SK-N-MC (cell line): ENCODE measurements around the gene BCAT1.
"Not testable (repeated sequence)": the region's sequence is repeated elsewhere in the genome, so short reads cannot be mapped to it uniquely, and the experiment has no call there.

Source experiments
- DNase-seq: peaks from one replicate; pipeline ENCODE4 v3.0.0-alpha.2; 2011; ENCODE audit warnings: low read depth, low spot score
- H3K27ac ChIP-seq: fragments of 200-600 bp; sonication (generic); 2 replicates; pipeline ENCODE4 v1.5.1; 2016; ENCODE audit warnings: mixed run types
- H3K36me3 ChIP-seq: fragments of 200-600 bp; sonication (generic); 2 replicates; pipeline ENCODE4 v1.6.1; 2017; ENCODE audit warnings: antibody characterized with exemption, low read length, mixed read lengths; ENCODE audit not compliant: insufficient read depth
- H3K4me3 ChIP-seq: fragments of 200-600 bp; sonication (generic); 2 replicates; pipeline ENCODE4 v1.5.1; 2016
- H3K9ac ChIP-seq: fragments of 200-600 bp; sonication (generic); 2 replicates; pipeline ENCODE4 v1.8.0; 2017; ENCODE audit warnings: mixed run types, mixed read lengths; ENCODE audit not compliant: insufficient read length
- H3K9me3 ChIP-seq: fragments of 200-600 bp; sonication (generic); 2 replicates; pipeline ENCODE4 v1.6.1; 2017; ENCODE audit warnings: low read depth, mild to moderate bottlenecking, antibody characterized with exemption, low read length, moderate library complexity, mixed read lengths
- EZH2 ChIP-seq: fragments of 200-600 bp; sonication (generic); IDR thresholded peaks from one replicate; pipeline ENCODE4 v1.6.1; 2017; ENCODE audit warnings: antibody characterized with exemption
- FOXP2 ChIP-seq: optimal IDR thresholded peaks from 2 replicates; pipeline ENCODE3; 2011; ENCODE audit warnings: mild to moderate bottlenecking, moderate library complexity; ENCODE audit not compliant: insufficient read depth; ENCODE audit errors: extremely low read length, control extremely low read depth
- POLR2AphosphoS5 ChIP-seq: IDR thresholded peaks from 2 replicates; pipeline ENCODE4 v1.6.1; 2012; ENCODE audit warnings: mild to moderate bottlenecking, low read depth, low read length, borderline replicate concordance

BCAT1 gene

DNA sequence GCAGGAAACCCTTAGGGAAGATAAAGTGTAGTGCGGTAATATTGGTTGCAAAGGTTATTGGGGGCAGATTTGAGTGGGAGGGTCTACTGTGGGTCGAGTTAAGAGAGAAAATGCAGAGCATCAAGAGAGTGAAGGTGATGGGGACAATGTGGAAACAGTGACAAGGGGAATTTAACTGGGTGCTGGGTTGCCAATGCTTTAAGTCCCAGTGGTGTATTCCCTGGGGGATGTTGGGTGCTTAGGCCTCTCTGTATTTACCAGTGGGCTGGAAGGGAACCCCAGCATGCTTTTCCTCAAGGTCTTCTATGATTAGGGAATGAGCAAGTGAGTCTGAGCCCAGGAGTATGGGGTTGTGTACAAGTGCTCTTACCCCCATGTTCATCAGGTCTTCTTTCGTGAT is 10.6 kb downstream of the BCAT1 start:
- Histone ChIP-seq H3K27ac (no peak overlapping the region), H3K36me3 (peaks cover 53% of the 10 kb centered on the region), H3K4me3 (no peak overlapping the region), H3K9me3 (no peaks in the 10 kb centered on the region), H3K9ac (no peak overlapping the region)
- DNase-seq: no peak
- TF ChIP-seq EZH2: no peak

- Histone ChIP-seq H3K36me3 (peaks cover 49% of the 10 kb centered on the region), H3K4me3 (no peak overlapping the region), H3K9me3 (no peaks in the 10 kb centered on the region), H3K9ac (no peak overlapping the region), H3K27ac (no peak overlapping the region)
- DNase-seq: no peak
- no peak for TF ChIP-seq EZH2
- TF ChIP-seq POLR2AphosphoS5: no peak
- no peak for TF ChIP-seq FOXP2
These were observed 11.2 kb downstream of the BCAT1 start for GRCh38 chr12:24937553-24938244.

DNA sequence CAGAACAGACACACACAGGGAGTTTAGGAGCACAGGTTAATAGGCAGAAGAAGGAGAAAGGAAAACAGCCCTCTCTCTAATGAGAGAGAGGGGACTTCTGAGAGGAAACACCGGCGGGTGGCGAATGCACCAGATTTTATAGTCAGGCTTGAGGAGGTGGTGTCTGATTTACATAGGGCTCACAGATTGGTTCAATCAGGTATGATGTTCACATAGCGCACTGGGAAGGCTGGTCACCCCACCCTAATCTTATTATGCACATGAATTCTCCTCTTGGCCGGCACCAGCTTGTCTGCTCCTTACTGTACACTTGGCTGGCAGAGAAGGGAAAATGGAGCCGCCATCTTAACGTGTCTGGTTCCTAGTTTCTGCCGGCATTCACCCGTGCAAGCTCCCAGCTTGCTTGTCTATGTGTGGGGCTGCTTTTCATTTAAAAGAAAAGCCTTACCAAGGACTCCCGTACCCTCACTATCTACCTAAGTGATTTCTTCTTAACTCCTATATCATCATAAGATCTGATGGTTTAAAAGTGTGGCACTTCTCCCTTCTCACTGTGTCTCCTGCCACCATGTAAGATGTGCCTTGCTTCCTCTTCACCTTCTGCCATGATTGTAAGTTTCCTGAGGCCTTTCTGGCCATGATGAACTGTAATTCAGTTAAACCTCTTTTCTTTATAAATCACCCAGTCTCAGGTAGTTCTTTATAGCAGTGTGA is 15.1 kb downstream of the BCAT1 start:
- H3K4me3 ChIP-seq: no peak overlapping the region
- H3K27ac ChIP-seq: no peak overlapping the region
- no peak for TF ChIP-seq POLR2AphosphoS5
- TF ChIP-seq EZH2: no peak
- no peak for TF ChIP-seq FOXP2
- DNase-seq: no peak
- H3K9me3 ChIP-seq: no peaks in the 10 kb centered on the region
- H3K36me3 ChIP-seq: peaks cover 25% of the 10 kb centered on the region; the same call in 1 of the 2 replicates
- H3K9ac ChIP-seq: no peak overlapping the region

DNA sequence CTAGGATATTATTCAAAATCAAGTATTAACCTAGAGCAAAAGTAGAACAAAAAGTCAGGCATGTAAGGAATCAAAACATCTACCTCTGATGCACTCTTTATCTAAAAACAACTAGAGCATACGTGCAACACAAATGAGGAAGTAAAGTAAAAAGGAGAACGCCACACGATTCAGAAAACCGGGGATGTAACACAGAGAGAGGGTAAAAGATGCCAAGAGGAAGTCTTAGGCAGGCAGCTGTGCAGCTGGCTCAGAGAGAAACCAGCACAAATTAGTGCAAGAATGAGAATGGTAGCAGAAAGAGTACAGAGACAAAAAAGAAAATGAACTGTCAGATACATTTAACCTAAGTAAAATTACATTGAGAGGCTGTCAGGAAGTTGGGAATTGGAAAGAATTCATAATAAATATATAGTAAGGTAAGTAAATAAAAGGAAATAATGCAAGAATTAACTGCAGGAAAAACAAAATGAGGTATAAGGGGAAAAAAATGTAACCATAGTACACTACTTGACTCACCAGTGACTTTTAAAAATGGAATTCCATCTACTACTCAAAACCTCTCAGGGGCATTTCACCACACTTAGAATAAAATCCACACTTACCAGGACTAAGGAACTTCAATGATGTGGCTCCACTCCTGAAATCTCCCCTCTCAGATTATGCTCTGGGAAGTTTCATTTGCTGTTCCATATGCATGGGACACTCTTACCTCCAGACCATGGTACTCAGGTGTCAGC is 17.1 kb downstream of the BCAT1 start:
- Histone ChIP-seq H3K36me3 (peaks cover 18% of the 10 kb centered on the region; the same call in 1 of the 2 replicates), H3K9me3 (no peaks in the 10 kb centered on the region), H3K27ac (no peak overlapping the region), H3K9ac (no peak overlapping the region), H3K4me3 (no peak overlapping the region)
- no peak for DNase-seq
- TF ChIP-seq EZH2 (no peak), POLR2AphosphoS5 (no peak), FOXP2 (no peak)

- Histone ChIP-seq H3K9ac (no peak overlapping the region), H3K27ac (no peak overlapping the region), H3K4me3 (no peak overlapping the region), H3K9me3 (no peaks in the 10 kb centered on the region), H3K36me3 (peaks cover 14% of the 10 kb centered on the region; the same call in 1 of the 2 replicates)
- no peak for DNase-seq
- TF ChIP-seq POLR2AphosphoS5: no peak
- TF ChIP-seq FOXP2: no peak
- TF ChIP-seq EZH2: no peak
These were observed 18.9 kb downstream of the BCAT1 start for GRCh38 chr12:24929953-24930352.

DNA sequence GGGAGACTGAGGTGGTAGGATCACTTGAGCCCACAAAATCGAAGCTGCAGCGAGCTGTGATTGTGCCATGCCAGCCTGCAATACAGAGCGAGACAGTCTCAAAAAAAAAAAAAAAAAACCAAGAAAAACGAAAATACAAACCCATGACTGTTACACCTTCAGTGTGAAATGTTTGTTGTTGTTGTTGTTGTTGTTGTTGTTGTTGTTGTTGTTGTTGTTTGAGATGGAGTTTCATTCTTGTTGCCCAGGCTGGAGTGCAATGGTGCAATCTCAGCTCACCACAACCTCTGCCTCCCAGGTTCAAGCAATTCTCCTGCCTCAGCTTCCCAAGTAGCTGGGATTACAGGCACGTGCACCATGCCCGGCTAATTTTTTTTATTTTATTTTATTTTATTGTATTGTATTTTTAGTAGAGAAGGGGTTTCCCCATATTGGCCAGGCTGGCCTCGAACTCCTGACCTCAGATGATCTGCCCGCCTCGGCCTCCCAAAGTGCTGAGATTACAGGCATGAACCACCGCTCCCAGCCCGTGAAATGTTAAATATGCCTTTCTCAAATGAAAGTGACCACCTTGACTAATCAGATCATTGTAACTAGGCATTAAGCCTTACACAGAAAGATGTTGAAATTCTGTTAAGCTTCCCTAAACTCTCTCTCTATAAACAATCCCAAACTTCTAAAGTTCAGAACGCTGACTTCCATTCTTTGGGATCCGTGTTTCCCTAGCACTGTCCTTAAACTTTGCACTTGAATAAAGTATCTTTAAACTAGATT is 20.2 kb downstream of the BCAT1 start:
- not testable (repeated sequence) for H3K36me3 ChIP-seq

DNA sequence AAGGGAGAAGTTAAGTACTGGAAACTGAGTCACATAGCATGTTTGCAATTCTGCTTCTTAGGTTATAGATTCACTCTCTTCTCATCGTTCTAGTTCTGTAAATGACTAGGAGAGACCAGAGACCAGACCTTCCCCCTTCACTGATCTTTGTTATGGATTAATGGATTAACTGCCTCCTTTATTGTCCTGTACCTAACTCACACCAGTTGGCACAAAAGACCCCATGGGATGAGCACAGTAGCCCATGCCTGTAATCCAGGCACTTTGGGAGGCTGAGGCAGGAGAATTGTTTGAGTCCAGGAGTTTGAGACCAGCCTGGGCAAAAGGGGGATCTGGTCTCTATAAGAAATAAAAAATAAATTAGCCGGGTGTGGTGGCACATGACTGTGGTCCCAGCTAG is 20.8 kb downstream of the BCAT1 start:
- DNase-seq: no peak
- H3K36me3 ChIP-seq: peaks cover under 1% of the 10 kb centered on the region; the same call in 1 of the 2 replicates
- TF ChIP-seq EZH2: no peak
- TF ChIP-seq POLR2AphosphoS5: no peak
- no peak for TF ChIP-seq FOXP2
- no peak overlapping the region for H3K4me3 ChIP-seq
- H3K9me3 ChIP-seq: no peaks in the 10 kb centered on the region
- H3K9ac ChIP-seq: no peak overlapping the region
- no peak overlapping the region for H3K27ac ChIP-seq

More for the DNA sequence above, 20.2 kb downstream of the BCAT1 start:
- not testable (repeated sequence) for H3K4me3 ChIP-seq, H3K9me3 ChIP-seq, DNase-seq, H3K27ac ChIP-seq, H3K9ac ChIP-seq

- not testable (repeated sequence) for H3K9ac ChIP-seq, H3K9me3 ChIP-seq, H3K4me3 ChIP-seq, H3K36me3 ChIP-seq, DNase-seq, H3K27ac ChIP-seq
These were observed 22.8 kb downstream of the BCAT1 start for GRCh38 chr12:24926080-24926479.
